DMS53 treated with DMSO at 0.1 percent for 48 hours (cell line): Measurements from ENCODE around the gene MED25.

ENCODE experiments used
- DNase-seq: peaks from one replicate; lab custom pipeline; 2025; ENCODE audit not compliant: unreplicated experiment; lab: John Stamatoyannopoulos, UW

The MED25 gene

GRCh38 chr19:49883094-49883493, 65.0 kb downstream of the MED25 start:
- no peak for DNase-seq

- no peak for DNase-seq
Measured at GRCh38 chr19:49884109-49884508, 66.0 kb downstream of the MED25 start.

GRCh38 chr19:49884760-49885159, 66.7 kb downstream of the MED25 start:
- DNase-seq = no peak
